ENCODE measurements around the gene HSPA12B.

HSPA12B gene

GRCh38 chr20:3732327-3733118 lies at the start of gene HSPA12B:
Gene HSPA12B, plus strand, starts transcription at chr20:3732685. Its CDS starts 5,990 bp downstream, at chr20:3738675.
- no peak for DNase-seq

GRCh38 chr20:3685341-3685740 lies 47.1 kb upstream of the HSPA12B start:
- no peak for DNase-seq

GRCh38 chr20:3686421-3686820 lies 46.1 kb upstream of the HSPA12B start:
- no peak for DNase-seq

GRCh38 chr20:3686867-3687321 lies 45.6 kb upstream of the HSPA12B start:
- DNase-seq: no peak

- no peak for DNase-seq
These were observed 44.8 kb upstream of the HSPA12B start for GRCh38 chr20:3687655-3688054.

- no peak for DNase-seq
These were observed 42.5 kb upstream of the HSPA12B start for GRCh38 chr20:3689978-3690377.

- DNase-seq: no peak
These were observed 42.1 kb upstream of the HSPA12B start for GRCh38 chr20:3690413-3690812.

GRCh38 chr20:3691306-3691705 lies 41.2 kb upstream of the HSPA12B start:
- DNase-seq: no peak

GRCh38 chr20:3691897-3692296 lies 40.6 kb upstream of the HSPA12B start:
- DNase-seq: no peak

- DNase-seq: no peak
These were observed 39.7 kb upstream of the HSPA12B start for GRCh38 chr20:3692706-3693294.

GRCh38 chr20:3693376-3693775 lies 39.1 kb upstream of the HSPA12B start:
- DNase-seq: no peak

GRCh38 chr20:3694864-3695263 lies 37.6 kb upstream of the HSPA12B start:
- DNase-seq: no peak

GRCh38 chr20:3696200-3696599 lies 36.3 kb upstream of the HSPA12B start:
- no peak for DNase-seq

- no peak for DNase-seq
These were observed 35.5 kb upstream of the HSPA12B start for GRCh38 chr20:3696745-3697587.

GRCh38 chr20:3697588-3698305 lies 34.7 kb upstream of the HSPA12B start:
- DNase-seq: no peak

GRCh38 chr20:3698591-3699001 lies 33.9 kb upstream of the HSPA12B start:
- DNase-seq: no peak

GRCh38 chr20:3699037-3699436 lies 33.4 kb upstream of the HSPA12B start:
- no peak for DNase-seq

- DNase-seq: no peak
These were observed 31.2 kb upstream of the HSPA12B start for GRCh38 chr20:3701061-3701998.

GRCh38 chr20:3702611-3703391 lies 29.7 kb upstream of the HSPA12B start:
- DNase-seq: no peak

- no peak for DNase-seq
These were observed 28.4 kb upstream of the HSPA12B start for GRCh38 chr20:3704087-3704486.

GRCh38 chr20:3705491-3705969 lies 27.0 kb upstream of the HSPA12B start:
- no peak for DNase-seq

Measured in activated effector memory CD4-positive, alpha-beta T cell treated with Interleukin-2 at 50 U/mL for 16 hours (primary cell).